Caco-2 (cell line): Measurements from ENCODE around the gene STT3A. TPM values are rescaled to one million over a fixed set of nuclear protein-coding genes. Genes with fewer than 3 reads are reported as not detected.

Experiments
- BruUV-seq: library from RNA; stranded (reverse); fragments of 400-500 nt; replicated peaks from 2 replicates; lab custom pipeline; 2021; lab: Mats Ljungman, UMichigan
- CTCF ChIA-PET: fragments of 300-600 bp; sonication (Branson Sonifier 250); formaldehyde crosslinking; loops from one replicate; lab custom pipeline; 2022; ENCODE audit warnings: antibody characterized with exemption; lab: Charles Lee
- POLR2A ChIA-PET: fragments of 300-600 bp; sonication (Branson Sonifier 250); formaldehyde crosslinking; loops from one replicate; lab custom pipeline; 2022; ENCODE audit warnings: antibody characterized with exemption; lab: Charles Lee
- DNase-seq, 2 experiments: peaks; one replicate each; pipeline versions ENCODE4 v3.0.0 to v3.0.0-alpha.2; 2020 to 2022
- H3K27me3 ChIP-seq: replicated peaks from 2 replicates; pipeline ENCODE4 v1.6.0; 2011; ENCODE audit warnings: low read length; ENCODE audit not compliant: control insufficient read depth, insufficient read depth
- H3K36me3 ChIP-seq: 2 replicates; pipeline ENCODE4 v1.5.1; 2011; ENCODE audit warnings: low read length; ENCODE audit not compliant: control insufficient read depth, insufficient read depth
- H3K4me1 ChIP-seq: fragments of 250-450 bp; sonication (Bioruptor Pico); 2 replicates; pipeline ENCODE4 v1.5.1; 2020; ENCODE audit warnings: mild to moderate bottlenecking
- H3K4me3 ChIP-seq: 2 replicates; pipeline ENCODE4 v1.5.1; 2011; ENCODE audit warnings: low read depth, mild to moderate bottlenecking, control low read depth, low read length
- H3K9me3 ChIP-seq: fragments of 250-450 bp; sonication (Bioruptor Pico); 2 replicates; pipeline ENCODE4 v1.5.1; 2020; ENCODE audit warnings: mild to moderate bottlenecking, moderate library complexity
- H3K27ac Mint-ChIP-seq: one replicate; pipeline ENCODE4 v1.8.0; 2022; ENCODE audit warnings: mixed read lengths; ENCODE audit not compliant: unreplicated experiment
- H3K27me3 Mint-ChIP-seq: one replicate; pipeline ENCODE4 v1.8.0; 2022; ENCODE audit warnings: mixed read lengths; ENCODE audit not compliant: insufficient read depth, unreplicated experiment
- H3K36me3 Mint-ChIP-seq: one replicate; pipeline ENCODE4 v1.8.0; 2022; ENCODE audit warnings: mild to moderate bottlenecking, mixed read lengths; ENCODE audit not compliant: insufficient read depth, unreplicated experiment
- H3K4me1 Mint-ChIP-seq: one replicate; pipeline ENCODE4 v1.8.0; 2022; ENCODE audit warnings: low read depth, mixed read lengths; ENCODE audit not compliant: unreplicated experiment
- H3K4me3 Mint-ChIP-seq: one replicate; pipeline ENCODE4 v1.8.0; 2022; ENCODE audit warnings: mild to moderate bottlenecking, moderate library complexity, mixed read lengths; ENCODE audit not compliant: unreplicated experiment
- H3K9me3 Mint-ChIP-seq: one replicate; pipeline ENCODE4 v1.8.0; 2022; ENCODE audit warnings: mixed read lengths; ENCODE audit not compliant: unreplicated experiment
- intact Hi-C: fragments of 100-400 bp; cut with micrococcal nuclease; formaldehyde crosslinking; loops from one replicate; pipeline ENCODE4 v1.10.0; 2022; ENCODE audit not compliant: unreplicated experiment
- total RNA-seq: library from RNA; stranded (reverse); gene quantifications from 2 replicates; pipeline ENCODE4 v1.2.3, GENCODE V29; 2022
- TF ChIP-seq, protein P1 (sequence below), 2 experiments: fragments of 200-600 bp in 1 of 2; IDR thresholded peaks; 1 replicate in 1 of 2; 2 replicates in 1 of 2; pipeline versions ENCODE4 v1.5.1 to v1.8.0; 2011 to 2022; ENCODE audit warnings: antibody characterized with exemption in 1 of 2, control low read depth in 1 of 2, inconsistent platforms in 1 of 2, low read depth in 1 of 2, low read length in 1 of 2, mild to moderate bottlenecking in 1 of 2, moderate library complexity in 1 of 2; ENCODE audit not compliant: insufficient read depth in 1 of 2, severe bottlenecking in 1 of 2, unreplicated experiment in 1 of 2

STT3A gene
- total RNA-seq, 1 experiment from 2014 or later, result 517 TPM

- Mint-ChIP-seq H3K27ac (no peak overlapping the region), H3K9me3 (no peaks in the 10 kb centered on the region), H3K4me1 (peaks cover 8% of the 10 kb centered on the region), H3K4me3 (no peak overlapping the region), H3K36me3 (peaks cover 62% of the 10 kb centered on the region), H3K27me3 (no peaks in the 10 kb centered on the region)
- TF ChIP-seq, protein P1, sequence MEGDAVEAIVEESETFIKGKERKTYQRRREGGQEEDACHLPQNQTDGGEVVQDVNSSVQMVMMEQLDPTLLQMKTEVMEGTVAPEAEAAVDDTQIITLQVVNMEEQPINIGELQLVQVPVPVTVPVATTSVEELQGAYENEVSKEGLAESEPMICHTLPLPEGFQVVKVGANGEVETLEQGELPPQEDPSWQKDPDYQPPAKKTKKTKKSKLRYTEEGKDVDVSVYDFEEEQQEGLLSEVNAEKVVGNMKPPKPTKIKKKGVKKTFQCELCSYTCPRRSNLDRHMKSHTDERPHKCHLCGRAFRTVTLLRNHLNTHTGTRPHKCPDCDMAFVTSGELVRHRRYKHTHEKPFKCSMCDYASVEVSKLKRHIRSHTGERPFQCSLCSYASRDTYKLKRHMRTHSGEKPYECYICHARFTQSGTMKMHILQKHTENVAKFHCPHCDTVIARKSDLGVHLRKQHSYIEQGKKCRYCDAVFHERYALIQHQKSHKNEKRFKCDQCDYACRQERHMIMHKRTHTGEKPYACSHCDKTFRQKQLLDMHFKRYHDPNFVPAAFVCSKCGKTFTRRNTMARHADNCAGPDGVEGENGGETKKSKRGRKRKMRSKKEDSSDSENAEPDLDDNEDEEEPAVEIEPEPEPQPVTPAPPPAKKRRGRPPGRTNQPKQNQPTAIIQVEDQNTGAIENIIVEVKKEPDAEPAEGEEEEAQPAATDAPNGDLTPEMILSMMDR (IDR thresholded peaks at IDR 0.05; ENCODE audit: insufficient read depth in 1 of 2, low read depth in 1 of 2, low read length in 1 of 2, severe bottlenecking in 1 of 2, unreplicated experiment in 1 of 2), result no peak
- BruUV-seq, result no TSS peak
- intact Hi-C loops, result no loop called here
- no peaks in the 10 kb centered on the region for H3K9me3 ChIP-seq
- H3K36me3 ChIP-seq, result peaks cover 2% of the 10 kb centered on the region; the same call in 1 of the 2 replicates
- no peak for DNase-seq
- CTCF ChIA-PET, result no interaction called here
- no peak overlapping the region for H3K4me3 ChIP-seq
- H3K27me3 ChIP-seq, result no peaks in the 10 kb centered on the region
- no peaks in the 10 kb centered on the region for H3K4me1 ChIP-seq
- POLR2A ChIA-PET, result no interaction called here
Observed at GRCh38 chr11:125585487-125585886, 7.2 kb upstream of the STT3A start.

DNA sequence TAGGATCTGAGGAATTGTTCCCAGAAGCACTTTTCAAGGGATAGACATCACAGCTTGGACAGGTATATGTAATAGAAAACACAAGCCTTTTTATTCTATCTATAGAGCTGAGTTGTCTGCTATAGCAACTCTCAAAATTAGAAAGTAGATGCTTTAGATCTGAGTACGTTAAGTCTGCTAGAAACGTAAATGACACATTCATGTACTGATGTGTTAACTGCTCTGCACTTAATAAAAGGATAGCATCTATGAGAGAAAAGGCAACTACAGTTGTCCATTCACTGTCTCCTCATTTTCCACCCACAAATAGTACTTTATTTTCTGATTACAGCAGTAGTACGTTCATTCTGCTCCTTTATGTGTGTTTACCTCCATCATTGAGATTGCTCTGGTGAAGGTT lies 6.0 kb upstream of the STT3A start:
- TF ChIP-seq, protein P1 (IDR thresholded peaks at IDR 0.05; ENCODE audit: insufficient read depth in 1 of 2, low read depth in 1 of 2, low read length in 1 of 2, severe bottlenecking in 1 of 2, unreplicated experiment in 1 of 2), result no peak
- POLR2A ChIA-PET, result no interaction called here
- H3K36me3 ChIP-seq, result peaks cover 2% of the 10 kb centered on the region; the same call in 1 of the 2 replicates
- no peaks in the 10 kb centered on the region for H3K9me3 Mint-ChIP-seq
- BruUV-seq, result no TSS peak
- no peaks in the 10 kb centered on the region for H3K4me1 ChIP-seq
- H3K9me3 ChIP-seq, result no peaks in the 10 kb centered on the region
- no peak overlapping the region for H3K4me3 Mint-ChIP-seq
- DNase-seq, result no peak
- peaks cover 8% of the 10 kb centered on the region for H3K4me1 Mint-ChIP-seq
- no peaks in the 10 kb centered on the region for H3K27me3 ChIP-seq
- no peaks in the 10 kb centered on the region for H3K27me3 Mint-ChIP-seq
- CTCF ChIA-PET, result no interaction called here
- intact Hi-C loops, result no loop called here
- H3K36me3 Mint-ChIP-seq, result peaks cover 54% of the 10 kb centered on the region
- H3K27ac Mint-ChIP-seq, result no peak overlapping the region
- no peak overlapping the region for H3K4me3 ChIP-seq

GRCh38 chr11:125587480-125587879 lies 5.2 kb upstream of the STT3A start:
- Histone ChIP-seq H3K4me3 (no peak overlapping the region), H3K27me3 (no peaks in the 10 kb centered on the region), H3K36me3 (peaks cover 2% of the 10 kb centered on the region; the same call in 1 of the 2 replicates), H3K4me1 (no peaks in the 10 kb centered on the region), H3K9me3 (no peaks in the 10 kb centered on the region)
- CTCF ChIA-PET, result no interaction called here
- Mint-ChIP-seq H3K4me3 (no peak overlapping the region), H3K36me3 (peaks cover 54% of the 10 kb centered on the region), H3K27ac (no peak overlapping the region), H3K9me3 (no peaks in the 10 kb centered on the region), H3K27me3 (no peaks in the 10 kb centered on the region), H3K4me1 (peaks cover 8% of the 10 kb centered on the region)
- intact Hi-C loops, result no loop called here
- no peak for DNase-seq
- BruUV-seq, result no TSS peak
- POLR2A ChIA-PET, result no interaction called here
- TF ChIP-seq, protein P1 (IDR thresholded peaks at IDR 0.05; ENCODE audit: insufficient read depth in 1 of 2, low read depth in 1 of 2, low read length in 1 of 2, severe bottlenecking in 1 of 2, unreplicated experiment in 1 of 2), result no peak
